HG02970 (cell line): ENCODE results near the gene TMEM219.
"Not testable (repeated sequence)": the region's sequence is repeated elsewhere in the genome, so short reads cannot be mapped to it uniquely, and the experiment has no call there.

Source experiments
- ATAC-seq: cut with Tn5 transposase; IDR thresholded peaks from one replicate; pipeline ENCODE4 v1.9.1; 2021; ENCODE audit warnings: mild to moderate bottlenecking, moderate library complexity, moderate number of reproducible peaks; ENCODE audit not compliant: unreplicated experiment, low FRiP score

Gene TMEM219

GRCh38 chr16:30009990-30010843 is 48.3 kb downstream of the TMEM219 start:
- no peak for ATAC-seq

- no peak for ATAC-seq
These were observed 49.2 kb downstream of the TMEM219 start, which contains the start of gene DOC2A for GRCh38 chr16:30010844-30011713. TSS of gene DOC2A (minus strand) at chr16:30011027. CDS start at chr16:30010222, 805 bp downstream.

GRCh38 chr16:30011714-30012504 is 50.0 kb downstream of the TMEM219 start:
- ATAC-seq = no peak

- not testable (repeated sequence) for ATAC-seq
These were observed 50.7 kb downstream of the TMEM219 start for GRCh38 chr16:30012598-30012997.

- ATAC-seq = not testable (repeated sequence)
These were observed 53.6 kb downstream of the TMEM219 start for GRCh38 chr16:30015450-30015849.

- no peak for ATAC-seq
These were observed 54.8 kb downstream of the TMEM219 start for GRCh38 chr16:30016555-30017276.

GRCh38 chr16:30017277-30017656 is 55.4 kb downstream of the TMEM219 start:
- ATAC-seq = no peak

- not testable (repeated sequence) for ATAC-seq
These were observed 56.1 kb downstream of the TMEM219 start for GRCh38 chr16:30017937-30018336.

- no peak for ATAC-seq
These were observed 56.9 kb downstream of the TMEM219 start for GRCh38 chr16:30018731-30019158.
